Stimulated activated CD8-positive, alpha-beta memory T cell treated with anti-CD3 and anti-CD28 coated beads, Interleukin-15, amount 100 ng/mL, for 4 hours (primary cell): Measurements from ENCODE around the gene AMOTL2.

Experiments
- DNase-seq, 2 donors: peaks; one replicate each; pipeline ENCODE4 v3.0.0-alpha.2; 2020; ENCODE audit warnings: low read depth in 2 of 2

Gene AMOTL2

DNA sequence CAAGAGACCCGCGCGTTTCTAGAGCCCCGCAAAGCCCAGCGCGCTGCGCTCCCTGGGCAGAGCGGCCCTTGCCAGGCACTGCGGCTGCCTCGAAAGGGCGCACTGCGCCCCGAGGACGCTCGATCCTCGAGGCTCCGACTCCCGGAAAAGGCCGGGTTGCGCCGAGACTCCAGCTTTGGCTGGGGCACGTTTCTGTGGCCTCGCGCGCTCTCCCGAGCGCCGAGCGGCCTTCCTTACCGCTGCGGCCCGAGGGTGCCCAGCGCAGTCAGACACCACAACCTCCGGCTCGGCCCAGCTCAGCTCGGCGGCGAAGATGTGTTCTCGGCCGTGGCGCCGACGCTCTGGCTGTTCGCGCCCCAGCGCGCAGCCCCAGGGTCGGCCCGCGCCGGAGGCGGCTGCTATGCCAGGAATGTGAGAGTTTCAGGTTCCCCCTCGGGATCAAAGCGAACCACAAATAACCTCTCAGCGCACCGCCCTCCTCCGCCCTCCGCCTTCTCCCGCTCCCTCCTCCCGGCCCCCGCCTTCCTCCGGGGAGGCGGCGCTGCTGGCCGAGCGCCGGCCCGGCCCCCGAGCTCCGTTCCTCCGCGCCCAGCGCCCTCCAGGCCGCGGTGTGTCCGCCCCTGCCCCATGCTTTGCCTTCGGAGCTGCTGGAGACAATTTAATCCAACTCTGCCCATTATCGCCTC, at the start of gene AMOTL2:
AMOTL2 (minus strand) TSS at position 343 of the 686 bp plus-strand sequence. CDS start 3,014 bp downstream, outside the sequence.
- DNase-seq: no peak

DNA sequence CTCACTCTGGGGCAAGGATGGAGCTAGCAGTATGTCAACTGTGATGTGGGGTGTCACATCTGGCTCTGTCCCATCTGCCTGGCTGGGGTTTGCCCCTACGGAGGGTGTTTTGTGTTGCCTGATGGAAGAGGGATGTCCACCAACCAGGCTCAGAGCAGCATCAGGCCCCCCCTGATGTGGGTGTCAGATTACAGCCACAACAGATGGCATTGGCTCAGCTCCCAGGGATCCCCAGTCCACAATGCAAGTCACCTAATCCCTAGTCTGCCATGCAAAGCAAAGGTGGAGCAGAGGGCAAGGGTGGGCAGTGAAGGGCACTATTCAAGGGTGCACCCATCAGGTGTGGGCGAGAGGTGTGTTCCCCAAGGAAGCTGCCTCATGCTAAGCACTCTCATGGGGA, 48.9 kb upstream of the AMOTL2 start:
- no peak for DNase-seq

DNA sequence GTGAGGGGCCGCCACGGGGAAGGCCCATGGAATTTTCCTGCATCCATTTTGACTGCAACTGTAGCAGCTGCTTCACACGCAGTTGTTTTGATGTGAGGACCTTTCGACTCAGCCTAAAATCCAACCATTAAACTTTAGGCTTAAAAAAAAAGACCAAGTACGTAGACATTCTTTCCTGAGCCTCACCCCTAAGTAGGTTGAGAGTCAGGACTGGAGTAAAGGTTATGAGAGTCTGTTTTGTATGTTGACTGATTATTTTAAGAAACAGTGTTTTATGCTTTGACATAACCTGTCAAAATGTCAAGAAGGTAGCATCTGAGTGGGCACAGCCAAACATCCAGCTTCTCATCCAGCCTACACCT, 45.7 kb upstream of the AMOTL2 start:
- DNase-seq: no peak

DNA sequence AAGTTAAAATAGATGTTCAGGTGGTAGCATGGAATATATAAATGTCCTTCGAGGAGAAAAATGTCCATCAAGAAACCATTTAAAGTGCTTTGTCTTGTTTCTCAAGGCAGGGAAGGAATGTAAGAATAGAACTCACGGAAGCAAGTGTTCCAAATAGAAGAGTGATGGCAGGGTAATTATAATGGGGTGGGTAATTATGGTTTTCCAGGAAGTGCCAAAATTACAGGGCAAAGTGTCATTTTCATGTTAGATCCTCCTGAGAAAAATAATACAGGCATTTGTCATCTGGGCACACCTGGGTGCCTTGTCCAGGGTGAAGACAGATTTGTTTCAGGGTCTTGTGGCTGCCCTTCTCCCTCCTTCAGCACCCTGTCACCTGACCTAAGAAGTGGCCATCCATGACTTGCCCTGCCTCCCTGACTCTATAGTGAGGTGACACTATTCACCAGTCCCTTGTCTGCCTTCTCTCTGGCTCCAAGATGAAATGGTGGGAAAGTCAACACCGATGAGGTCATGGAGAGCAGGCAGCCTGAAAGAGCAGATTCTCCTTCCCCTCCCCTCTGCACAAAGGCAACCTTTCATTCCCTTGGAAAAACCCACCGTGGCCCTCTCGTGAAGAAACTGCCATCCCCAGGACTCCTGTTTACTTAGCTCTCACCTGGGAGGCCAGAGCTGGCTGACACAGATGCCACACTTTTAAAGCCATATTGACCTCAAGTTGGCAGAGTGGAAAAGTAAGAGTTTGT, 45.1 kb upstream of the AMOTL2 start:
- DNase-seq: no peak

DNA sequence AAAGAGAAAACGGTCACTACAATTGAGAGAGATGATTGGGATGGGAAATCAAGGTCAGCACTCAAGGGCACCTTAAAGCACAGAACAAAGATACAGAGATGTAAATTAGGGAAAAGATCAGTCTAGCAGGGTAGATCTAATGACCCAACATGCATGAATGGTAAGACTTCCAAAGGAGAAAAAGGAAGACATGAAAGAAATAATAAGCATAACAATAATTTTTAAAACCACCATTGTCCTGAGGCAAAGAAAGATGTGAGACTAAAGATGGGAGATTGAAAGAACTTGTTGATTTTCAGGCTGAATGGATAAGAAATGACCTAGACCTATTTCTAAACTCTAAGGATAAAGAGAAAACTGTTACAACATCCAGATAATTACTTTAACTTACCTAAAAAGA, 34.8 kb upstream of the AMOTL2 start:
- DNase-seq: no peak

DNA sequence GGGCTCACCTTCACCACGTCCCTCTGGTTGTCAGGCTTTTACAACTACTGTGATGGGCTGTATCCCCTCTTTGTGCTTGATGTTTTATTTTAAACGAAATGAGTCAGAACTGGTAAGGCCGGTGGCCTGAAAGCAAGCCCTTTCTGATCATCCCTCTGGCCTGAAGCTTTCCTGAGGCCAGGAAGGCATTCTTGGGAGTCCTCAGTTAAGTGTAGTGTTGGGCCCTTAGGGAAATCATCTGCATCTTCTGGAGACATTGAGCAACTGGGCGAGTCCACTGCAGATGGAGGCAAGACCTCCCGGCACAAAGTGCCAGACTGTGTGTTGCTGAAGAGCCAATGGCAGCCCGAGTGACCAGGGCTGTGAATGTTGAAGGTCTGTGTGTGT, 33.0 kb upstream of the AMOTL2 start:
- DNase-seq: no peak

DNA sequence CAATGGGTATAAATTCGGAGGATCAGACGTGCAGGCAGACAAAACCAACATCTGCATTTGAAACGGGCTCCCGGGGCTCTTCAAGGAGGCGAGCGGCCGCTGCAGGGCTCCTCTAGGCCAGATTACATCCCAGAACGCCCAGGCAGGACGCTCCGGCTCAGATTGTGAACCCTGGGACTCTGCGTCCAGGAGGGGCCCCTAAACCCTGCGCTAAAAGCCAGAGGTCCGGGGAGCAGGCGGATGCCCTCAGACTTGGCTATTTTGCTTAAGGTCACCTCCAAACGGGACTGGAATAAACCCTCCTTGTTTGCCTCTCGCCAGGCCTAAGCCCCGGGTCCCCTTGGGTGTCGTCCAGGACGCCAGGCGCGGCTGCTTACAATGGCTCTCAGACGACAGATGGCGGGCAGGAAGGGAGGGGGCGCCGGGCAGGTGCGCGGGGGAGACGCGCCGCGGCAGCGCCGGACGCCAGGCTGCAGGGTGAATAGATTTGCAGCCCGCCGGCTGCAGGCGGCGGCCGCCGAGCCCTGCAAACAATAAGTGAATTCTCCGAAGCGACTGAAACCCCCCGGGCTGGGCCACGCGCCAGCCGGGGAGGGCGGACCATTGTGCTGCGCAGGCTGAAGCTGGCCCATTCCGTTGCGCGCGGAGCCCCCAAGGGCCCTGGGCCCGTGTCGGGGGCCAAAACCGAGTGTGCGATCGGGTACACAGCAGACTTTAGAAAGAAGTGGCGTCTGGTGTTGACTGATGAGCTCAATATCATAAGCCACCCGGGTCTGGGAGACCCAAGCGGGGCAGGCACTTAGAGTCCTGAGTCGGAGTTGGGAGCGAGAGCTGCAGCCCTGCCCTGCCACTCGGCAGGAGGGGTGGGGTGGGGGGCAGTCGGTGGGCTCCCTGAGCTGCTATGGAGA, 32.3 kb upstream of the AMOTL2 start:
- DNase-seq: no peak

DNA sequence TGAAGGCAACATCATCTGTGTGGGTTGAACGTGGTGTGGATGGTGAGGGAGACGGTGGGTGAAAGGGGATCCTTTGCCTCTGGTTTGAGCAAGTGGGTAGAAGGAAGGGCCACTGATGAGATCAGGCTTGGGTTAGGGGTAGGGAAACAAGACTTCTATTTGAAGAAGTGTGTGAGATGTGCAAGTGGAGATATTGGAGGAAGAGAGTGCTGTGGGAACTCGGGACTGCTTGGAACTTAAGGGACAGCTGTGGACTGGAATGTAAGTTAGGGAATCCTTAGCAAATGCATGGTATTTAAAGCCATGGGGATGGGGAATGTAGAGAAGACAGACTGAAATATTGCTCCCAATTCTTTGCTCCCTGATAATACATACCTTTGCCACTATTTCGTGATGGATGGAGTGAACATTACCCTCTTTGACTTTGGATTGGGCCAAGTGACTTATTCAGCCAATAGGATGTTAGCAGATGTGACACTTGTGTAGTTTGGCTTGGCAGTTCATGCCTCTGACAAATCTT, 30.2 kb upstream of the AMOTL2 start:
- no peak for DNase-seq

DNA sequence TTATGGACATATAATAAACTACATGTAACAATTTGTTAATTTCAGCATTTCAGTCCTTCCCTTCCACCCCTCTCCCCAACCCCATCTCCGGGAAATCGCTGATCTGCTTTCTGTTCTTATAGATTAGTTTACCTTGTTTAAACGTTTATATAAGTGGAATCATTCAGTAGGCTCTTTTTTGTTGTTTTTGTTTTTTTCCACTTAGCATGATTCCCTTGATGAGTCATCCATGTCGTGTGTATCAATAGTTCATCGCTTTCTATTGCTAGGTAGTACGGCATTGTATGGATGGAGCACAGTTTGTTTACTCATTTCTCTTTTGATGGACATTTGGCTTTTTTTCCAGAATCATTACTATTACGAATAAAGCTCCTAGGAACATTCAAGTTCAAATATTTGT, 23.5 kb upstream of the AMOTL2 start:
- no peak for DNase-seq

DNA sequence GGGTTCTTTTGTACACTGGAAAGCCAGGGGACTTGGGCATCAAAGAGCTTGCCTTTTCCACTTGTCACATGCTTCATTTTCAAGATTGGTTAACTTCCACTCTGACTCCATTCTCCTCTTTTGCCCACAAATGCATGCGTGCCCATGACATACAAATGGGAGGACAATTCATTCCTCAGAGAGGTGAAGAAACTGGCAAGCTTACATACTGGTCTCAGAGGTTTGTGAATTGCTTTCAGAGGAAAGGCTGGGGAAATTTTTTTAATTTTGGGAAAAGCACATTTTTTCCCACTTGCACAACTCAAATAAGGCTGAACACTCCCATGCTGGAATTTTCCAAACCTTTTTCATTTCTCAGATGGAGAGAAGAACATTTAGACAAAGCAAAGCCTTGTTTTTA, 20.9 kb upstream of the AMOTL2 start:
- no peak for DNase-seq

DNA sequence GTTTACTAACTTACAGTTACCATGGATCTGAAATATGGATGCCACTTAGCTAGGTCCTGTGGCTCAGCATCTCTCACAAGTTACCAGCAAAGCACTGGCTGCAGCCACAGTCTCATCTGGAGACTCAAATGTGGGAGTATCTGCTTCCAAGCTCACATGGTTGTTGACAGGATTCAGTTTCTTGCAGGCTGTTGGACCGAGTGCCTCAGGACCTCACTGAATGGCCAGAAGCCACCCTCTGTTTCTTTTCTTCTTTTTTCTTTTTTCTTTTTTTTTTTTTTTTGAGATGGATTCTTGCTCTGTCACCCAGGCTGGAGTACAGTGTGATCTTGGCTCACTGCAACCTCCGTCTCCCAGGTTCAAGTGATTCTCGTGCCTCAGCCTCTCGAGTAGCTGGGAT, 20.1 kb upstream of the AMOTL2 start:
- DNase-seq: no peak

DNA sequence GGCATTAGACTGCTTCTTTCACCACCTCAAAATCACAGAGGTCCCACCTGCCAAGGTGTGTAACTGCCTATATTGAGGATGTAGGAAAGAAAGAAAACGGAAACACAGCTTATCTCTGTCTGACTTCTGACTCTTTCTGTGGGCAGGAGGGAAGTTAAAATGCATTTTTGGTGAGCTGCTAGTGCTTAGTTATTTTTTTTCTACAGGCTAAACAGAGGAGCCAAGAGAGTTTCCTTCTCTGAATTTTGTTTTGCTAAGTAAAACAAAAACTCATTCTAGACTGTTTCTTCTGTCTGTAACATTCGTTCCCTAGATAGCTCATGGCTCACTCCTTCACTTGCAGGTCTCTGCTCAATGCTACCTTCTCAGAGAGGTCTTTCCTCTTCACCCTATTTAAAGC, 18.8 kb upstream of the AMOTL2 start:
- DNase-seq: no peak

DNA sequence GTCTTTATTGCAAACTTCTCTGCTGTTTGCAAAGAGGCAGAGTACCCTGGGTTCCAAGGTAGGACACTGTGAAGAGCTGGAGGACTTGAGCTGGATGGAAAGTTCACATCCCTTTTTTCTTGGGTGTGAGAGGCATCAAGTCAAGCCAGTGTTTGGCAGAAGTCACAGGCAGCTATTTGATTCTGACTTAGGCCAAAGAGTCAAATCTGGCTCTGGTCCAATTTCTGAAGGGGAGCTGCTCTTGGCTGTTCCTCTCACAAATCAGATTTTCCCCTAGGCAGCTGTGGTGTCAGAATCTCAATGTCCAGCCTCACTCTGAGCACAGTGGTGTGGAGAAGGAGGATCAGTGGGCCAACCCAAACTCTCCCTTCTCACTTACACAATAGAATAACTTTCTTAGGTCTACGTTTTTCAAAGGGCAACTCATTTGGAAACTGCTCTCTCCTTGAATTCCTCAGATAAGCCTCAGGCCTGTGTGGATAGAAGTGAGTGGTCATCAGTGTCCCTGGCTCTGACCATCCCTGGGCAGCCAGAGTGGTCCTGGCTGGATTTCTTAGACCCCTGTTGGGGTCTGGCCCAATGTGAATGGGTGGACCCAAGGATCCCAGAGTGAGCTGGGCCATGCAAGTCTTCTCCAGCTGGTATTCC, 18.2 kb upstream of the AMOTL2 start:
- DNase-seq: no peak

DNA sequence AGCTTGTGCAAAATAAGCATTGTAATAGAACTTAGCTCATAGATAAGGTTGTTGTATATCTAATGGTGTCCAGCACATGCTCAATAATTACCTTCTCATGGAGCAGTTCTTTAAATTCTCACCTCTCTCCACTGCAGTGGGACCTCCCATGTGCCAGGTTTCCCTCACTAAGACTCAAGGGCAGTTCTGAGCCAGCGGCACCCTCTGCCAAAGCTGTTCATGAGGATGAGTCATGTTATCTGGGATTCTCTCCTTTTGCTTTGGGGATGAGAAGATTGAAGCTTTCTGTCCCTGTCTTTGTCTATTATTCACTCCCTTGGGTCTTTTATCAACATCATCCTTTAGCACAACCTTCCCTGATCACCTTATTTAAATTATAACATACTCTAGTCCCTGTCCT, 15.6 kb upstream of the AMOTL2 start:
- DNase-seq: no peak

DNA sequence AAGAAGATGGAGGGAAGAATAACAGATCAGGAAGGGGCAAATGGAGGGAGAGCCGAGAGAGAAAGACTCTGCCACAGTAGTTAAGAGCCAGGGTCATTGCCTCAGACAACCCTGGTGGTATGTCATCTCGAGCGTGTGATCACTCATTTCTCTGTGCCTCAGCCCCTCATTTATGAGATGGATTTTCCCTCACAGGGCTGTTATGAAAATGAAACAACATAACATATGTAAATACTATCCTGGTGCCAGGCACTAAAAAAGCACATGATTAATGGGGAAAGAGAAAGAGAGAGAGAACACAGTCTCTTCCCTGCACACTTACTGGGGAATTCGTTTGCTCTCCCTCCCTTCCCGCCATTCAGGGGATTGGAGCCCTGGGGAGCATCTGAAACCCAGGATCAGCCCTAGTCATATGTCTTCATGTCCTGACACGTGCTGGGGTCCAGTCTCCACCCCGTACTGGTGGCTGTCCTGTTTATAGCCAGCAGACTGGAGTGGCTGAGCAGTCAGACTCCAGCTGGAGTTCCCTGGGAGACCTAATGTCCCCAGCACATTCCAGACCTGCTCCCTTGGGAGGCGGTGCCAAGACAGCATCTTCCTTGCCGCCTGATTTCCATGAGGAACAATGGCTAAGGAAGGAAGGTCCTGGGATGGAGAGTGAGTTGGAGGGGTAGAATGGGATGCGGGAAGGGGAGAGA, 14.7 kb upstream of the AMOTL2 start:
- no peak for DNase-seq

DNA sequence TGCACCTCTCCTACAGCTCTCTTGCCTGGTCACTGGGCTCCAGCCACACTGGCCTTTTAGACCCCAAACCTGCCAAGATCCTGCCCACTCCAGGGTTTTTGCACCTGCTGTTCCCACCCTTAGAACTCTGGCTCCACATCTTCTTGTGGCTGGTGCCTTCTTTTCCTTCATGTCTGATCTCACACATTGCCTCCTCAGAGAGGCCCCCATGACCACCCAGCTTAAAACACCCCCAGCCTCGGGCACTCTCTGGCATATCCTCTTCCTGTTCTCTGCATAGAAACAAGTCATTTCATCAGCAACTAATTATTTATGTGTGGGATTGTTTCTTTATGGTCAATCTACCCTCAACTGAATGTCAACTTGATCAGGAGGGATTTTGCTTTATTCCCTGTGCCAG, 14.0 kb upstream of the AMOTL2 start:
- no peak for DNase-seq

DNA sequence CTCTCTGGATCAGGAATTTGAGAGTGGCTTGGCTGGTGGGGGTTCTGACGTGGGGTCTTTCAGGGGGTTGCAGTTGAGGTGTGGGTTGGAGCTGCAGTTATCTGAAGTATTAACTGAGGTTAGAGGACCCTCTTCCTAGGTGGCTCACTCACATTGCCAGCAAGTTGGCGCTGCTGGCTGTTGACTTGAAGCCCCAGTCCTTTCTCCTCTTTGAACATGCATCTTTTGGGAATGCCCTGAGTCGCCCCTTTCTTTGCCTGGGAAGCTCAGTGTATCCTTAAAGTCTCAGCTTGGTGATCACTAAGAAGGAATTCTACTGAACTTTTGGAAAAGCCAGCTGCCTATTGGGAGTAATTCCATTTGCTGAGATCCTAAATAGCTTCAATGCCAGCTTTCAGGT, 13.0 kb upstream of the AMOTL2 start:
- no peak for DNase-seq

DNA sequence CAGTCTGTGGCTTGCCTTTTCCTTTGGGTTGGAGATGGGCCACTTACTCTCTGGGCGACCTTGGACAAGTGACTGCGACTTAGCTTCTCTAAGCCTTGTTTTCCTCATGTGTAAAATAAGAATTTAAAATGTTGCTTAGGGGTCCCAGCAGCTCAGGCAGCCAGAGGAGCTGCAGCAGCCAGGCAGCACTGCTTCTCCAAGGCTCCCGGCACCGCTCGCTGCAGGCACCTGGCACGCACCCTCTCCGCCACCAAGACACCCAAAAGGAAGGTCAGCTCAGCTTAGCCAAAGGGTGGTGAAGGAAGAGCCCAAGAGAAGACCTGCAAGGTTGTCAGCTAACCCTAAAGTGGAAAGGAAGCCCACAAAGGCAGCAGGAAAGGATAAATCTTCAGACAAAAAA, 10.7 kb upstream of the AMOTL2 start:
- no peak for DNase-seq

DNA sequence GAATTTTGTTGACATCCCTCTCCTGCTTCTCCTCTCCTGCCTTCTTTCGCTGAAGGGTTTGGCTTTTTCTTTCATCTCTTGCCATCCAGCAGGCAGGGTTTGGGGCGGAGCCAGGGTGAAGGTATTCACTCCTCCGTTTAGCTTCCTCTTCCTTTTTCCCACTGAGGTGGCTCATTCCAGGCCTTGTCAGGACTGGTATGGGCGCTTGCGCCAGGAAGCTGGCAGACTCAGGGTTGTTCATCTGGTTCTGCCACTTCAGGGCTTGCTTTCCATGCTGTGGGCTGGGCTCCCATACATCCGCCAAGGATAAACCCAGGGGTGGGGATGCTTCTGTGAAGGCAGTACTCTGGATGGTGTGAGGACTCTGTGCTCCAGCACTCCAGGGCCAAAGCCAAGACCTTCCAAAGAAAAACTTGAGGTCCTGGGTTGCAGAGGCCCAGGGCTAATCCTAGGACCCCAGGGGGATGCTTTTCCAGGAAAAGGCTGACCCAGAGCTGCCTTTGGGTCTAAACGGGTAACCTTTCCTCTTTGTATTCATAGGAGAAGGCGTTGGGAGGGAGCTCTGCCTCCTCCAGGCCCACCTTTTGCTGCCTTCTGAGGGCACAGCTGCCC, 7.7 kb upstream of the AMOTL2 start:
- DNase-seq: no peak

DNA sequence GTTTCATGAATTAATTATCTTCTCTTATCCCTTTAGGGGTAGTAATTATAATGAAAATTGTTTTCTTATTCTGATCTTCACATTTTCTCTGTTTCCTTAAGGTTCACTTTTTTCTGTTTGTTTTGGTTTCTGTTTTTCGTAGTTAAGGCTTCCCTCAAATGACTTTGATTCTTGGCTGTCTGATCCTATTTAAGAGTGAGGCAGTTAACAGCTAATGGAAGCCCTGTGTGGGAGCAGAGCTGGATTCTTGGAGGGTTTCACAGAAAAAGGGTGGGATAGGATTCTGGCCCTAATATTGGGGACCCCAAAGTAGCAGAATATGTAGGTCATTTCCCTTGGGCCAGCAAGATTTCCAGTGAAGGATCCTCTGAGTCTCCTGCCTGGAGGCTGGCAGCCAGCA, 6.8 kb upstream of the AMOTL2 start:
- no peak for DNase-seq

DNA sequence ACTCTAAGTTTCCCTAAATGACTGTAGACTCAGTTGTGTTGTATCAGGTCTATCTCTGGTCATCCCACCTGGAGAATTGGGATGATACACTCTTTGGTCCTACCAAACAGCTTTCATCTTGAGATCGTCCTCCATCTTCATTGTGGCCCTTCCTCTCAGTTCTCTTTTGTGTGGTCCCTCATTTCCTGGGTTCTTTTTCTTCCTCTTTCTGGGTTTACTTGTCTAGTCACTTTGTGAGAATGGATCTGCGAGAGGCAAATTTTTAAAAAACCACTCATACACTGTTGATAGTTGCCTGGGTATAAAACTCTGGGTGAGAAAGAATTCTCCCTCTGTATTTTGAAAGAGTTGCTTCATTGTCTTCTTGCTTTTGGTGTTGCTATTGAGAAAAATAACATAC, 6.0 kb upstream of the AMOTL2 start:
- DNase-seq: no peak
